Epithelial cell of esophagus (primary cell): Measurements from ENCODE around the gene PPP2R5D.
A peak's percentile ranks its signal among the peaks of the same experiment; 100 is the strongest.

Source experiments
- DNase-seq: peaks from one replicate; pipeline ENCODE4 v3.0.0; 2010; ENCODE audit warnings: low read depth
- H3K4me3 ChIP-seq: 2 replicates; pipeline ENCODE4 v1.5.1; 2011; ENCODE audit warnings: mild to moderate bottlenecking, low read length, control low read depth
- TF ChIP-seq, protein P1 (sequence below): IDR thresholded peaks from 2 replicates; pipeline ENCODE4 v1.5.1; 2011; ENCODE audit warnings: low read depth, mild to moderate bottlenecking, low read length, control low read depth, inconsistent platforms; ENCODE audit not compliant: insufficient read depth; ENCODE audit errors: missing control alignments

Gene PPP2R5D

DNA sequence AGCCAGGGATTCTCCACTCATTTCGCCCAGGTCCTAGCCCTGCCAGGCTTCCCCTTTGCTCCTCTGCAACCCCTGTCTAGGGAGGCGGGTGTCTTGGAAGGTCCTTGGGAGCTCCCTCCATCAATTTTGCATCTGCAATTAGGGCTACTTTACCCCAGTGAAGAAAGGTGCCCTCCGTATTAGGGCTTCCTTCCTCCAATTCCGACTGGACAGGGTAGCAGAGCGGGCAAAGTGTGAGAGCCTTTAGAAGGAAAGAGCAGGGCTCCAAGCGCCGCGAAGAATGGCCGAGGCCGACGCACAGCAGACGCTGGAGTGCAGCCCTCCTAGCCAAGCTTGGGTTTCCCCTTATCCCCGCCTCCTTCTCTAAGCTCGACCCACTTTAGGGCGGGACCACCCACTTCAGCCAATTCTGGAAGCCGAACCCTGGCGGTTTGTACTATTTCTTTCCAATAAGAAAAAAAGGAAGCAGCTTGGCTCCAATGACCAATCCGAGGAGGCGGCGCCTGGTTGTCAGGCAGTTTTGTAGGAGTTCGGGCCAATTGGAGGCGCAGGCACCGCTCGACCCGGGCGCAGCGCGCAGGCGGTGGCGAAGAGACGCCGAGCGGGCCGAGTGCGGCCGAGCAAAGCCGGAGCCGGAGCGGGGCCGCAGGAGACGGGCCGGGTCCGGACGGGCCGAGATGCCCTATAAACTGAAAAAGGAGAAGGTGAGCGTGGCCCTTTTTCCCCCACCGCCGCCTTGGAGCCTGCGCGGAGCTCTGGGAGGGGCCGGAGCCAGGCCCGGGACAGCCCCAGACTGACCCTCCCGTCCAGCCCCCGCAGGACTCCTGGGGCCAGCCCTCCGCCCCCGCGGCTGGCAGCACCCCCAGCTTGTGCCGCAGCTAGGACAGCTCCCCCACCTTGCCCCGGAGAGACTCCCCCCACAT lies at the start of gene PPP2R5D:
PPP2R5D (plus strand) TSS at position 570 of the 923 bp plus-strand sequence; CDS start at position 678, 108 bp downstream.
- TF ChIP-seq, protein P1, sequence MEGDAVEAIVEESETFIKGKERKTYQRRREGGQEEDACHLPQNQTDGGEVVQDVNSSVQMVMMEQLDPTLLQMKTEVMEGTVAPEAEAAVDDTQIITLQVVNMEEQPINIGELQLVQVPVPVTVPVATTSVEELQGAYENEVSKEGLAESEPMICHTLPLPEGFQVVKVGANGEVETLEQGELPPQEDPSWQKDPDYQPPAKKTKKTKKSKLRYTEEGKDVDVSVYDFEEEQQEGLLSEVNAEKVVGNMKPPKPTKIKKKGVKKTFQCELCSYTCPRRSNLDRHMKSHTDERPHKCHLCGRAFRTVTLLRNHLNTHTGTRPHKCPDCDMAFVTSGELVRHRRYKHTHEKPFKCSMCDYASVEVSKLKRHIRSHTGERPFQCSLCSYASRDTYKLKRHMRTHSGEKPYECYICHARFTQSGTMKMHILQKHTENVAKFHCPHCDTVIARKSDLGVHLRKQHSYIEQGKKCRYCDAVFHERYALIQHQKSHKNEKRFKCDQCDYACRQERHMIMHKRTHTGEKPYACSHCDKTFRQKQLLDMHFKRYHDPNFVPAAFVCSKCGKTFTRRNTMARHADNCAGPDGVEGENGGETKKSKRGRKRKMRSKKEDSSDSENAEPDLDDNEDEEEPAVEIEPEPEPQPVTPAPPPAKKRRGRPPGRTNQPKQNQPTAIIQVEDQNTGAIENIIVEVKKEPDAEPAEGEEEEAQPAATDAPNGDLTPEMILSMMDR: no peak
- peak; percentile 99 for DNase-seq
- peak within 1 kb of the TSS; percentile 66 for H3K4me3 ChIP-seq

DNA sequence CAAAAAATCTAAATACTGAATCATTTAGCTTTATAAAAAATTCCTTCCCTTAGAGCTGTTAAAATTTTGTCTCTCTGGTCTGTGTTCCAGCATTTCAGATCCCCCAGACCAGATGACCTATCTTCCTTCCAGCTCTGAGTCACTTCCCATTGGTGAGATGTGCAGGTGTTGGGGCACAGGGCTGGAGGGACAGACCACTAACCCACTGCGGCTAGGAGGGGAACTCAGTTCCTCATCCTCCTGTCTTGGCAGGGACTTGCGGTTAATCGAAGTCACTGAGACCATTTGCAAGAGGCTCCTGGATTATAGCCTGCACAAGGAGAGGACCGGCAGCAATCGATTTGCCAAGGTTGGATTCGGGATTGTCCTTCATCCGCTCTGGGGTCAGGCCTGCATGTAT lies 49.0 kb upstream of the PPP2R5D start:
- TF ChIP-seq, protein P1: no peak
- no peak for DNase-seq
- no peak overlapping the region for H3K4me3 ChIP-seq

DNA sequence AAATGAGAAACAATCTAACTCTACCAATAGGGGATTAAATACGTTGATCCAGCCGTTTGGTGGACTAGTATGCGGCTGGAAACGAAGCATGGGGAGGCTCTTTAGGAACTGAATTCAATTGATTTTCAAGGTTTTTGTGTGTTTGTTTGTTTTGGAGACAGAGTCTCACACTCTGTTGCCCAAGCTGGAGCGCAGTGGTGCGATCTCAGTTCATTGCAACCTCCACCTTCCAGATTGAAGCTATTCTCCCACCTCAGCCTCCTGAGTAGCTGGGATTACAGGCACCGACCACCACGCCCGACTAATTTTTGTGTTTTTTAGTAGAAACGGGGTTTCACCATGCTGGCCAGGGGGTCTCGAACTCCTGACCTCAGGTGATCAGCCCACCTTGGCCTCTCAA lies 48.0 kb upstream of the PPP2R5D start:
- DNase-seq: no peak
- H3K4me3 ChIP-seq: no peak overlapping the region
- TF ChIP-seq, protein P1: no peak

DNA sequence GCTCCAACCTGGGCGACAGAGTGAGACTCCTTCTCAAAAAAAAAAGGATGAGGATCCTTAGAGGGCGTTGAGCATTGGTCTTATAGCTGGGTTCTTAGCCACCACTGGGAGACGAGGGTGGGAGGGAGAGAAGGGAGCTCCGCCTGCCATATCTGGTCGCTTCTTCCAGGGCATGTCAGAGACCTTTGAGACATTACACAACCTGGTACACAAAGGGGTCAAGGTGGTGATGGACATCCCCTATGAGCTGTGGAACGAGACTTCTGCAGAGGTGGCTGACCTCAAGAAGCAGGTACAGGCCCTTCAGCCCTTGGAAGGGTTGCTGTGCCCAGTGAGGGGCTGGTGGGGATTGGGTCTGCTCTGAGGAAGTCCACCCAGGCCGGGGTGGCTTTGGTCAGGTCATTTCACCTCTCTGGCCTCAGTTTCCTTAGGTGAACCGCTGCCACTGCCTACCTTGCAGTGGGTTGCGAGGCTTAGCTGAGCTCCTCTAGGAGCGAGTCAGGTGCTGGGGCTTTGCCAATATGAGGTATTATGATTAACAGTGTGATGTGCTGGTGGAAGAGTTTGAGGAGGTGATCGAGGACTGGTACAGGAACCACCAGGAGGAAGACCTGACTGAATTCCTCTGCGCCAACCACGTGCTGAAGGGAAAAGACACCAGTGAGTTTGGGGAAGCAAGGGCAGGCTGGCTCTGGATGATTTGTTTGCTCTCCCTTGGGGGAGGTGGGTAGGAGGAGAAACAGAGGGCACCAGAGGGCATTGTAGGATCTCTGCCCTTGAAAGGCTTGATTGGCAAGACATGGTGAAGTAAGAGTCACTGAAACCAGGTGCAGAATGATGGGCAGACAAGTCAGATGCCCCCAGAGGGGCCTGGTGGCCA lies 46.6 kb upstream of the PPP2R5D start:
- peak; percentile 36 for DNase-seq
- TF ChIP-seq, protein P1: no peak
- no peak overlapping the region for H3K4me3 ChIP-seq

DNA sequence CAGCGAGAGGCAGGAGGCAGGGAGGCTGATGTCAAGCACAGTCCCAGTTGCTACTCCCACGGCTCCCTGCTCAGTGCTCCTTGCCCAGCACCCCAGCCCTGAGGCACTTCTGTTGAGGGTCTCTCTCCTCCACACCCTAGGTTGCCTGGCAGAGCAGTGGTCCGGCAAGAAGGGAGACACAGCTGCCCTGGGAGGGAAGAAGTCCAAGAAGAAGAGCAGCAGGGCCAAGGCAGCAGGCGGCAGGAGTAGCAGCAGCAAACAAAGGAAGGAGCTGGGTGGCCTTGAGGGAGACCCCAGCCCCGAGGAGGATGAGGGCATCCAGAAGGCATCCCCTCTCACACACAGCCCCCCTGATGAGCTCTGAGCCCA lies 46.0 kb upstream of the PPP2R5D start:
- H3K4me3 ChIP-seq: no peak overlapping the region
- TF ChIP-seq, protein P1: no peak
- DNase-seq: no peak

DNA sequence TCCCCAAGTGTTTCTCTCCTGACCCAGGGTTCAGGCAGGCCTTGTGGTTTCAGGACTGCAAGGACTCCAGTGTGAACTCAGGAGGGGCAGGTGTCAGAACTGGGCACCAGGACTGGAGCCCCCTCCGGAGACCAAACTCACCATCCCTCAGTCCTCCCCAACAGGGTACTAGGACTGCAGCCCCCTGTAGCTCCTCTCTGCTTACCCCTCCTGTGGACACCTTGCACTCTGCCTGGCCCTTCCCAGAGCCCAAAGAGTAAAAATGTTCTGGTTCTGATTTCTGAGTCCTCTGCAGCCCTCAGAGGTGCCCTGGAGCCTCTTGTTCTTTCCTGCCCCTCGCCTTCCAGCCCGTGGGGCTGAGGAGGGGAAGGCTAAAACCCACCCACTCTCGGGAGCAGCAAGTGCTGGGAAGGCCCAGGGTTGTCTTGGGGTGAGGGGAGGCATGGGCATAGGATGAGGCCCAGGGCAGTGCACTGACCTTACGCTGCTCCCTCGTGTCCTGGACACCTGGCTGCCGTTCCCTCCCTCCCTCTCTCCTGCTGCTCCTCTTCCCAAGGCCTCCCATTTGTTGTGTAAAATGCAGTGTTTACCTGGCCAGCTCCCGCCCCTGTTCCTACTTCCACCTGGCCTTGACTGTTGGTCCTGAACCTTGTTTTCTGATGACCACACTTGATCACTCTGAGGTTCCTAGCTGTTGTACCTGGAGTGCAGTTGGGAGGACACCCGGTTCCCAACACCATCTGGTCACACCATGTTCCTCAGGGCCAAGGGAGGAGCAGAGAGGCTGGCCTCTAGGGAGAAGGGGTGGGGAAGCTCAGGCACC lies 45.2 kb upstream of the PPP2R5D start:
- TF ChIP-seq, protein P1: no peak
- no peak overlapping the region for H3K4me3 ChIP-seq
- DNase-seq: no peak
